NCI-H2196 (cell line): ENCODE measurements around the gene PAH.

ENCODE experiments used
- DNase-seq: peaks from one replicate; lab custom pipeline; 2025; ENCODE audit not compliant: unreplicated experiment; lab: John Stamatoyannopoulos, UW

PAH gene

GRCh38 chr12:102902093-102902492, 15.0 kb downstream of the PAH start:
- DNase-seq: no peak

GRCh38 chr12:102900389-102900788, 16.7 kb downstream of the PAH start:
- DNase-seq: no peak

- DNase-seq: no peak
These were observed 21.0 kb downstream of the PAH start for GRCh38 chr12:102896067-102896466.

DNA sequence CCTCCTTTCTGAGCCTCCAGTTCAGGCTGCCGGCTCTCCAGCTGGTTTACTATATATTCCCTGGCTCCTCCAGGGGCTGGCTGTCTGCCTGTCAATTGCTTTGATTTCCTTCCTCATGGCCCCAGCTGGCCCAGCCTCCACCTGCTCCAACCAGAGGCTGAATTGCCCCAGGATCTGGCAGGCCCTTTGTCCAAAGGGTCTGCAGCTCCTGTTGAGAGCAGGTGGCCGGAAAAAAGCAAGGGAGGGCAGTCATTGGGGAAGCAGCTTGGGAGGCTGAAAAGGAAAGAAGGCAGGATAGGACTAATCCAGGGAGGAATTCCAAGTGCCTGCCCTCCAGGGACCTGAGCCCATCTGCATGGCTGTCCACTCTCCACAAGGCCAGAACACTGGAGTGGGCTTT, 25.3 kb downstream of the PAH start:
- no peak for DNase-seq

GRCh38 chr12:102888511-102888910, 28.5 kb downstream of the PAH start:
- no peak for DNase-seq

- DNase-seq: no peak
These were observed 31.8 kb downstream of the PAH start for GRCh38 chr12:102885043-102885932.

DNA sequence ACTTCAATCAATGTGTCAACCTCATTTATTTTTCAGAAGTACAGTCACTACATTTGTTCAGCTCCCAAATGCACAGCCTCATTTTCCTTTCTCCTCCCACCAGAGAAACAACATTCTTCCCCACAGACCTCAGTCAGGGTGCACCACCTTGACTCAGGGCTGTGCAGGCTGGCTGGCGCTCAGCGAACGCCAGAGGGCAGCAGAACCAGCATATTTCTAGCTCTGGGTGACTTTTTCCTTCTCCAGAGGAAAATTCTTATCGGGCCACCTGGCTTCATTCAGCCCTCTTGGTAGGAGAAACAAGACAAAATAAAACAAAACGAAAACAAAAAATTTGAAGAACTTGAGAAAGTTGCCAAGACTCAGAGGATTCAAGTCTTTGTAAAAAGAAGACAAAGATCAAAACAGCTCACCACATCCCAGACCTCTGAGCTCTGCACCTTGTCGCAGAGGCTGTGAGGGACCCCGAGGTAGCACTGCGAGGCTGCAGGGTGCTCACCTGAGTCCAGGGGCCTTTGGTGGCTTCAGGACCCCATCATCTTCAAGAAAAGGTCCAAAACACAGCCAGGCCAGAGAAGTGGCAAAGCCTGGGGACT, 33.7 kb downstream of the PAH start:
- DNase-seq: peak; percentile 82

DNA sequence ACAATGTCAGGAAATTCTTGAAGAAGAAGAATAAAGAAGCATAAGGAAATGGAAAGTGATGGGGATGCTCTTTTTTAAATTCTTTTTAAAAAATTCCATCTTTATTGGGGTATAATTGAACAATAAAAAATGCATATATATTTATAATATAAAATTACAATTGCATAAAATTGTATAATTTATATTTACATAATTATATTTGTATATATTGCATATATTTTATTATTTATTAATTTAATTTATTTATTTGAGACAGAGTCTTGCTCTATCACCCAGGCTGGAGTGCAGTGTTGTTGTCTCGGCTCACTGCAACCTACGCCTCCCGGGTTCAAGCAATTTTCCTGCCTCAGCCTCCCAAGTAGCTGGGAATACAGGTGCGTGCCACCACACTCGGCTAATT, 36.3 kb downstream of the PAH start:
- no peak for DNase-seq

GRCh38 chr12:102879144-102879763, 37.8 kb downstream of the PAH start:
- DNase-seq: peak; percentile 88

DNA sequence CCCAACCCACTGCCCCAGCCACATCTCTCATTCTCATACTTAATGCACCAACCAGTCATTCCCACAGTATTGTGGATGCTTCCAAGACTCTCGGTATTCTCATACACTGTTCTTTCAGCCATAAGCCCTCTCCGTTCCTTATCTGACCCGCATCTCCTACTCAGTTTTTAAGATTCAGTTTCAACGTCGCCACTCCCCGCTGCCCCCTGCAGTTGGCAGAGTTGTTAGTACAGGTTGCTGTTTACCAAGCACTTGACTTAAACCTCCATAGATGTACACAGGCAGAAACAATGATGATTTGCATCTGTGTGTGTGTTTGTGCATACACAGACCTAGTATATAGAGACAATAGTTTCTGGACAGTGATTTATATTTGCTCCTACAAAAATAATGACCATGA, 40.2 kb downstream of the PAH start:
- DNase-seq: no peak

DNA sequence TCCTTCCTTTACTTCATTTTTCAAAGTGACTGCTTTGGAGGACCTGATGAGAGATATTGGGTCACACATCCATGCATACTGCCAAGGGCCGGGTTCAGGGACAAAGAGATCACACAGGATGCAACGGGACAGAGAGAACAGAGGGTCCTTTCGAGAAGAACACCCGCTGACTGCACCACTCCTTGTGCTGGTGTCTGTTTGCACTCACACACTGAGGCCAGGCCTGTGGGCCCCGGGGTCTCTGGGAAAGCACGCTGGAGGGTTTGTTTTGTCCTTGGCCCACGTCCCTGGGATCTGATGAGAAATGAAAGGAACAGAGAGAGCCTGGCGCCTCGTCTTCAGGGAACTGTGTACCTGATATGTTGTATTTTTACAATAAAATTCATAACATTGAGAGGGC, 42.2 kb downstream of the PAH start:
- DNase-seq: no peak

DNA sequence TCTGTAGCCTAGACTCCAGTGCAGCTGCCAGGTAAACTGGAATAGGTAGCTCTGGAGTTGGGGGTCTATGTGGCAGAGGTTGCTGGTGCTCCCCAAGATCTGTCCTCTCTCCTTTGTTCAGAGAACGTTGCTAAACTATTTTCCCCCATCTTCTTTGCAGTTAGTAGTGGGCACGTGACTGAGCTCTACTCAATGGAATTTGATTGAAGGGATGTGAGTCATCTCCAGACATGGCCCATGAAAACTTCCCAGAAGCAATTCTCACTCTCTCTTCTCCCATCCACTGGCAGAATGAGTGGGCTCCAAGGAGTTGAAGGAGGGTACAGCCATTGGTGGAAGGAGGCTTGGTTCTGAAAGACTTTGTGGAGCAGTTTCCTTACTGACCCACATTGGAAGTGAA, 44.0 kb downstream of the PAH start:
- no peak for DNase-seq

DNA sequence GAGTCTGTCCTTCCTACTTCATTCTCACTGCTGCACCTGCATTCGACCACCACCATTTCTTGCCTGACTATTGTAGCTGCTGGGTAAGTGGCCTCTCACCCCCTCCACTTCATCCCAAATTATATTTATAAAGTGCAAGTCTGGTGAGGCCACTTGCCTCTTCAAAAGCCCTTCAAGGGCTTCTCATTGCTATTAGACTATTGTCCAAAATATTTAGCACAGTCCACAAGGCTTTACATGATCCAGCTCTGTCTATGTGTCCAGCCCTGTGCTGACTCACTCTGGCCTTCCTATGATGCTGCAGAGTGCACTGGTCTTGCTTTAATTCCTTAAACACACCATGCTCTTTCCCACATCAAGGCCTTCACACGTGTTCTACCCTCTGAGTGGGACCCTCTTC, 46.0 kb downstream of the PAH start:
- no peak for DNase-seq

GRCh38 chr12:102869571-102869970, 47.5 kb downstream of the PAH start:
- DNase-seq: no peak

DNA sequence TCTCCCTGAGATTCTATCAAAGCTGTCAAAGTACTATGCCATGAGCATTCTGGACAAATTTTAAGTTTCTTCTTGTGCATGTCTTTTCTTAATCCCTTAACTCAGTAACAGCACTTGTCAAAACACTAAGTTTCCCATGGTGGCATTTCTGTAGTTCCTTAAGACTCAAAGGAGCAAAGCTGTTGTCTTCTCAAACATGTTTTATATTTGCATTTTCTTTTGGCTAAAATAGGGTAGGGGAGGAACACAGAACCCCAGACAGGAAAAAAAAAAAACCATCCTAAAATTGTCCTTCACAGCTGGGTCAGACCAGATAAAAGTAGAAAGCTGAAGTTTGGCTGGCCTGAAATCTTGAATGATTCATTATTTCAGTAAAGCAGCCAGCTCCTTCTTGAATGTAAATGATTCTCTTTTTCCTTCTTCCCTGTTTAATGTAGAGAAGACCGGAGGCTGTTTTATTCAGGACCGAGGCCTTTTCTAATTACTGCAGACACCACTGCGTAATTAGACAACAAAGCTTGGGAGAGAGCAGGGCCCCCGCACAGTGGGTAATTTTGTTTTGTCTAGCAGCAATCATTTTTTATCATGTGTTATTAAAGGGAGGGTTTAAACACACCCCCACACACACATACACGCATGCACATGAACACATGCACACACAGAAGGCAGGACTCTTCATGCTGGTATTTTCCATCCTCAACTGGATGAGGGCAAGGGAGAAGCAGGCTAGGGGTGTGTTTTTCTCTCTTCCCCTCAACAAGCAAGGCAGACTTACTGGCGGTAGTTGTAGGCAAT, 51.0 kb downstream of the PAH start:
- DNase-seq: no peak

DNA sequence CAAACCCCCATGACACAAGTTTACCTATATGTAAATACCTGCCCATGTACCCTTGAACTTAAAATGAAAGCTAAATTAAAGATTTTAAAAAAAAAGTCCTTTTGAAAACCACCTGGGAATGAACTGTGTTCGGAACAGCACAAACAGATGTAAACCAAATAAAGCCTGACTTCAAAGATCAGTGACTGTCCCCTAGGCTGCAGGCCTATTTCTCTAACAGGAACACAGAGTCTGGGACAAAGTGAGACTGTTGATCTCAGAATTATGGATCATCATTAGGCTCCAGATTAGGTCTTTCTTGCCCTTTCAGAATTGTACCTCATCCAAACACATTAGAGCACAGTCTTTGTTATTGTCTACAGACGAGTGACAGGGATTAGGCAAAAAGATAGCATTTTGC, 54.6 kb downstream of the PAH start:
- no peak for DNase-seq

GRCh38 chr12:102851246-102851645, 65.8 kb downstream of the PAH start:
- no peak for DNase-seq

- no peak for DNase-seq
These were observed 67.2 kb downstream of the PAH start for GRCh38 chr12:102849722-102850447.

- no peak for DNase-seq
These were observed 68.2 kb downstream of the PAH start for GRCh38 chr12:102848832-102849231.

DNA sequence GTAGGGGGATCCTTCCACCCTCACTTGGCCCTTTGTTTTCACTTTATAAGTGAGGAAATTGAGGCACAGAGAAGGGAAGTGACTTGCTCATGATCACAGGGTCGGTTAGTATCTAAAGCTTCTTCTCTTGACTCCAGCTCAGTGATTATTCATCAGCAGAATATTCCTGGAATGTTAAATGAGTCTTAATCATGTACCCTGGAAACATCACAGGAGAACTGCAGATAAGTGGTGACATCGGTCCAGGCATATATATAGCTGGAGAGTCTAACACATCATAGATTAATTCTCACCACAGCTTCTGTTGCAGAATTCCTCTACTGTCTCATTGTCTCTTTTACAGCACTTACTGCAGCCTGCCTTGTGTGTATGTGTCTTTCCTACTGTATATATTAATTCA, 69.9 kb downstream of the PAH start:
- DNase-seq: no peak
